Cortex of kidney (tissue), 1 donor: ENCODE data around the gene NCOA1.
"Not testable (repeated sequence)": the region's sequence is repeated elsewhere in the genome, so short reads cannot be mapped to it uniquely, and the experiment has no call there.

Experiments
- DNase-seq: peaks from one replicate; lab custom pipeline; 2025; lab: John Stamatoyannopoulos, UW

Gene NCOA1

DNA sequence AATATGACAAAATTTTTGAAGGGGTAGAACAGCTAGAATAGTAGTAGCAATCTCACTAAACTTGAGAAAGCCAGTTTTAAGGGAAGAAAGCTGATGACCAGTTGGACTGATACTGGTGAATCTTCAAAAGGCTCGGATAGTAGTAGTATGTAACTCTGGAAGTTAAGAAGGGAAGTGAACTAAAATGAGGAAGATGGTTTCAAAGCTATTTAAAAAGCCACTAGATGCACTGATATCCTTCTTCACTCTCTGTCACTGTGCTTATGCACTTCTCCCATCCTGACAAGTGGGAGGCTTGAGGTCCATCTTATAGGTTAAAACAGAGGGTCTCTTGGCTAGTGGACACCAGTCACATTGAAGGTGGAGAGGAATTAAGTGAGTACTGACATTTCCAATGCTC lies 141.1 kb downstream of the NCOA1 start:
- no peak for DNase-seq

DNA sequence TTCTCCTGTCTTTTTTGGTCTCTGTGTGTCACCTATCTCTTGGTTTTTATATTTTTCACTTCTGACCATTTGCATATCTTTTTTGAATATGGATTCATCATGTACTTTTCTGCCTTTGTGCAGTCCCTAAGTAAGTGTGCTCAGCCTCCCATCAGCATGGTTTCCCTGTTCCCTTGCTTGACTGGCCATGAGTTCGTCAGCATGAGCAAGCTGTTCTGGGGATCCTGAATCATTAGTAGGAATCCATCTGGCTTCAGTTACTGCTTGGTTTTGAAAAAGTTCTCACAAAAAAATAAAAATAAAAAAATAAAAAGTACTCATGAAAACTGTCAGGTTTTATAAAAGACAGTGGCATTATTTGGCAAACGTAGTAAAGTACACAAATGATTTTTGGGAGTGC lies 144.1 kb downstream of the NCOA1 start:
- no peak for DNase-seq

GRCh38 chr2:24638568-24638967 lies 147.5 kb downstream of the NCOA1 start:
- DNase-seq, result no peak

DNA sequence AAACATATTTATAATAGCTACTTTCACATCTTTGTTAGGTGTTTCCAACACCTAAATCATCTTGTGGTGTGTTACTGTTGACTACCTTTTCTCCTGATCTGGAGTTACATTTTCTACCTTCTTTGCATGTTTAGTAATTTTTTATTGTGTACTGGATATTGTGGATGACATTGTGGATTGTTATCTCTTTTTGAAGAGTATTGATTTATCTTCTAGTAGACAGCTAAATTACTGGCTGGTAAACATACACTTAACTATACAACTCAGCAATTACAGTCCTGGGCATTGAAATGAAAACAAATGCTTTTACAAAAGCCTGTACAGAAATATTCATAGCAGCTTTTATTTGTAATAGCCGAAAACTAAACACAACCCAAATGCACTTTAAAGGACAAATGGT lies 151.3 kb downstream of the NCOA1 start:
- DNase-seq, result no peak

DNA sequence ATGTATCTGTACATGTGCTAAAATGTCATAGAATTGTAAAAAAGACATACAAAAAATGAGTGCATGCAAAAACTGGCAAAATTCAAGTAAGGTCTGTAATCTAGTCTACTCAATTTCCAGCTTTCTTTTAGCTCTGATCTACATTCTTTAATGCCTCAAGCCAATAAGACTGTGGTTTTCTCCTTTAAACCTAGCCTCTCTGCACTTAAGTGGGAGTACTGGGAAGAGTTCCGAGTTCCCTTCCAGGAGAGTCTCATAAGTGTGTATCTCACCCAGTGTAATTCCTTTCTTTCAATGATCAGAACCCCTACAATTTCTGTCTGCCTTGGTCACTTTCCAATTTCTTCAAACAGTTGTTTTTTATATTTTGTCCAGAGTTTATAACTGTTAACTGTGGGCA lies 152.0 kb downstream of the NCOA1 start:
- no peak for DNase-seq

GRCh38 chr2:24644032-24644431 lies 153.0 kb downstream of the NCOA1 start:
- no peak for DNase-seq

DNA sequence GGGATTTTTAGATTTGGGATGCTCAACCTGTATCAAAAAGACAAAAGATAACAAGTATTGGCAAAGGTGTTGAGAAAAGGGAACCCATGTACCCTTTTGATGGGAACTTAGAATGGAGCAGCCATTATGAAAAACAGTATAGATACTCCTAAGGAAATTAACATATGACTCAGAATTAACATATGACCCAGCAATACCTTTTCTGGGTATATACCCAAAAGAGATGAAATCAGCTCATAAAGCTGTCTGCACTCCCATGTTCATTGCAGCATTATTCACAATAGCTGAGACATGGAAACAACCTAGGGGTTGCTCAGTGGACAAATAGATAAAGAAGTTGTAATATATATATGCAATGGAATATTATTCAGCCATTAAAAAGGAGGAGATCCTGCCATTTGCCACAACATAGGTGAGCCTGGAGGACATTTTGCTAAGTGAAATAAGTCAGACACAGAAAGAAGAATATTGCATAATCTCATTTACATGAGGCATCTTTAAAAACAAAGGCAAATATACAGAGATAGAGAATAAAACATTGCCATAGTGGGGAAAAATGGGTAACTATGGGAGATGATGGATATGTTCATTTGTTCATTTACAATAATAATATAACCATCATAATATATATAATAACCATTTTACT lies 160.1 kb downstream of the NCOA1 start:
- DNase-seq, result no peak

- DNase-seq, result no peak
Measured at GRCh38 chr2:24651643-24652003, 160.6 kb downstream of the NCOA1 start.

DNA sequence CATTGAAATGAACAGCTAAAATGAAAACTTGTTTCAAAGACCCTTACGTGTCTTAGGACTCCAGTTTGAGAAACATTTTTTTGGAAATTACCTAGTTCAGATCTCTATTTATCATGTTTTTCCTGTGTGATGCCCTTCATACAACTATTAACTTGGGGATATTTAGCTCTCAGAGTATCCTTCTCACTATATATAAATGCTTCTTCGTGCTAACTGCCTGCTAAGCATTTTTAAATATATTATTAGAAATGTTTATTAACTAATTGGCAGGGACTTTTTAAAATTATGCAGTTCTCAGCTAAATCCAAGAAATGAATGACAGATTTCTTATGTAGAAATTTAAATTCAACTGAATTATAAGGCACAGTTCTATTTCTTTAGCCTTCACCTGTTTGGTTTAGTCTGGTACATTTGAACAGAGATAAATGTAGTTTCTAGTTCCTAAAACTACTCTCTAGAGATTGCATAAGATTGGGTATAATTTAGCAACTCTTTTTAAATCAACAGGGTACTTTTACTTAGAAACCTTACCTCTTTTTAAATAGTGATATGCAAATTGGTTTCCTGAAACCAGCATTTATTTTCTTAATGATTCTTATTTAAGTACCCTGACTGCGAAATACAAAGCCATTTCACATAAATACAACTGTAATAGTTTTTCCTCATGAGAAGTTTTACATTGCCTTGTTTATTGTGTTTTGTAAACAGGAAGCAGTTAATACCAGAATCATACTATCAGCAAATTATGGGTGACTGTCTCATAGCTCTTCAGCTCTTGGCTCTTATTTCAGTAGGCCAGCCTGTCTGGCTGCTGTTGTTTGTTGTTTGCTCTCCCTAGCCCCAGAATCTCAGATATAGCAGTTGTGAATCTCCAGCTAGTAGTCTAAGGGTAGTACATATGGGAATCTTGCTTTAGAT lies 161.5 kb downstream of the NCOA1 start:
- no peak for DNase-seq

DNA sequence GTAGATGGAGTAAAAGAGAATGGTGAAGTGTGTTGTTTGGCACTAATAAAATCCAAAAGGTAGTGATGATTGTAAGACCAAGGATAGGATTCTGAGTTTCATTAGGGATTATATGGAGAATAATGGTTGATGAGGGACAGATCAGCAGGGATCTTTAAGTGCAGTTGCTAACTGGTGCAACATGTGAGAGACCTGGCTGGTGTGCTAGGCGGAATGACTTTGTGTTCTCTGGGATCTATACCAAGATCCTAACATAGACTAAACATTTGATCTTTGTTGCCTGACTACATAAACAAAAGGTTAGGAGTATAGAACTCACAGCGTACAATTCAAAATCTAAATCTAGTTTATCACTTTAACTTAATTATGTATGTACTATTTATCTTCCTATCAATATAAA lies 166.8 kb downstream of the NCOA1 start:
- no peak for DNase-seq

DNA sequence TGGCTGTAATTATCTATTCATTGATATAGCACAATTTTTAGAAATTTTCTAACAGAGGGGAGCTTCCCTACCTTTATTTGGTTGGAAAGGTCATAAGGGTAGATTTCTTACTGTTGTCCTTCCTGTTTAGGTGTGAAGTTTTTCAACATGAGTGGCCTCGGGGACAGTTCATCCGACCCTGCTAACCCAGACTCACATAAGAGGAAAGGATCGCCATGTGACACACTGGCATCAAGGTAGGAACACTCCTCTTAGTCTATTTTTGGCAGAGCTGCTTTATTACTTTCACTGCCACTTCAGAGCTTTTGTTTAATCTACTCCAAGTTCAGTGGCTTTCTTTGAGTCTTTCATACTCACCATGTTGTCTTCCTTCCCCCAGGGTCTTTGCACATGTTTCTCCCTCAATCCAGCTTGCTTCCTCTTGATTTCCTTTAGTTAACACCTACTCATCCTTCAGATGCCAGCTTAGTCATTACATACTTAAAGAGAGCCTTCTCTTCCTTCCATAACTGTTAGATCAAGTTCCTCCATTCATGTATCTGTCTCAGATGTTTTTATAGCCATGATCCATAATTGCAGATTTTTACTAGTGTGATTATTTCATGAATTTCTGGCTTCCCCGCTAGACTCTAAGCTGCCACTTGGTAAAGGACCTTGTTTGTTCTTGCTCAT lies 167.6 kb downstream of the NCOA1 start:
- no peak for DNase-seq

DNA sequence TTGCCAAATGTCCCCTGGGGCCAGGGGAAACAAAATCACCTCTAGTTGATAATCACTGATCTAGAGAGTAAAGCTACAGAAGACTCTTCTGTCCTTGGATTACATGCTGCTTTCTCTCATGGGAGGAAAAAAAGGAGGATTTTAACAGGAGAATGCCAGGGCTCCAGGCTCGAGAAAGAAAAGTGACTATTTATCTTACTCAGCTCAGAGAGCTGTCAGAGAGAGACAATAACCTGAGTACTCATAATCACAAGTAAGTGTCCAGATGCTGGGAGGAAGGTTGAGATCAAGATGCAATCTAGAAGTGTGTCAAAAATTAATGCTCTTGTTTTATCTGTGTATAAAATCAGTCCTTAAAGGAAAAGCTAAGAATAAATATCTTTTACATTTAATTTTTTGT lies 168.8 kb downstream of the NCOA1 start:
- DNase-seq, result no peak

DNA sequence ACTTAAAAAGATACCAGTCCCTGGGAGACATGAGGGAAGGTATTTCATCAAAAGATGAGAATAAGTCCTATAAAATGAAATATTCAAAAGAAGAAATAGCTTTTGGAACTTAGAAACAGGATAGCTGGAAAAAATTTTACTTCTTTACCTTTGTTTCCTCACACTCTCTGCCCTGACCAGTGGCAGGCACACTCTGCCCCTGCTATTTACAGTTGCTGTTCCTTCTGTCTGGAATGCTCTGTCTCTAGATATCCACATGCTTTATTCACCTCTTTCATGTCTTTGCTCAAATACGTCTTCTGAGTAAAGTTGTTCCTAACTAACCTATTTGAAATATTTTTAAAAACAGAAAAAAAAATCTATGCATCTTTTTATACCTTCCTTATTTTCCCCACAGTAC lies 176.5 kb downstream of the NCOA1 start:
- DNase-seq, result no peak

DNA sequence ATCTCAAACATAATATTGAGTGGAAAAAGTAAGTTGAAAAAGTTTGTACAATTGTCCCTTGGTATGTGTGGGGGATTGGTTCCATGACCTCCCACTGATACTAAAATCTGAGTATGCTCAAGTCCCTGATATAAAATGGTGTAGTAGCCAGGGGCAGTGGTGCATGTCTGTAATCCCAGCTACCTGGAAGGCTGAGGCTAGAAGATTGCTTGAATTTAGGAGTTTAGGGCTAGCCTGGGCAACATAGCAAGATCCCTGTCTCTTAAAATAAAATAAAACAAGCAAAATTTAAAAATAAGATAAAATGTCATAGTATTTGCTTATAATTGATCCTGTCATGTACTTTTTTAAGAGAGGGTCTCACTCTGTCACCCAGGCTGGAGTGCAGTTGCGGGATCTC lies 180.2 kb downstream of the NCOA1 start:
- no peak for DNase-seq

DNA sequence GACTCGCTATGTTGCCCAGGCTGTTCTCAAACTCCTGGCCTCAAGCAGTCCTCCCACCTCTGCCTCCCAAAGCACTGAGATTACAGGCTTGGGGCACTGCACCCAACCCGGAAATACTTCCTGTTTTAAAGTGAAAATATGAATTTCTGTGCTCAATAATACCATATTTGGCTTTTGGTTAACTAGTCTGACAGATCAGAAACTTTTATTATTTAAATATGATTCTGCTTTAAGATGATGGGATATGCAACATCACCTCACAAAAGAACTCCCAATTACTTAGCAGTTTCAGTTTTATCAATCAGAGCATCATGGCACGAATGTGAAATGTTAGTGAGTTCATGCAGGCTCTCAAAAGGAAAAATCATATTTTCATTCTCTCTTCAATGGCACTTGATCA lies 181.5 kb downstream of the NCOA1 start:
- DNase-seq, result no peak

DNA sequence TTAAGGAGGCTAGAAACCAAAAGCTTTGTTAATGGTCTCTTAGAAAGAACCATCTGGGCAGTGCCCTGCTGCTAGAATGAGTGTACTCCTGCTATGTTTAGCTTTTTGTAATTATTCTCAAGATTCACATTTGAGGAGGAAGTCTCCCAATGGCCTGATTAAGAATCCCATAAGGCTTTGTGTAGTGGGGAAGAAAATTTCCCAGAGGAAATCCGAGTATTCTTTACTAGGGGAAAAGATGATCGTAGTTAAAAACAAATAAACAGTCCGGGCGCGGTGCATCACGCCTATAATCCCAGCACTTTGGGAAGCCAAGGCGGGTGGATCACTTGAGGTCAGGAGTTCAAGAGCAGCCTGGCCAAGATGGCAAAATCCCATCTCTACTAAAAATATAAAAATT lies 184.3 kb downstream of the NCOA1 start:
- no peak for DNase-seq

GRCh38 chr2:24676493-24676892 lies 185.4 kb downstream of the NCOA1 start:
- DNase-seq, result no peak

- not testable (repeated sequence) for DNase-seq
Measured at GRCh38 chr2:24678066-24678465, 187.0 kb downstream of the NCOA1 start.

DNA sequence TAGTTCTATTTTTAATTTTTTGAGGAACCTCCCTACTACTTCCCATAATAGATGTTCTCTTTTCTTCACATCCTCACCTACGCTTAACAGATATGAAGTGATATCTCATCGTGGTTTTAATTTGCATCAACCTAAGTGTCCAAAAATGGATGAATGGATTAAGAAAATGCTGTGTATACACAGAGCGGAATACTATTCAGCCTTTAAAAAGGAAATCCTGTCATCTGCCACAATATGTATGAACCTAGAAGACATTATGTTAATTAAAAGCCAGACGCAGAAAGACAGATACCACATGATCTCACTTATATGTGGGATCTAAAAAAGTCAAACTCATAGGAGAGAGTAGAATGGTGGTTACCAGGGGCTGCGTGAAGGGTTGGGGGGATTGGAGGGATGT lies 189.1 kb downstream of the NCOA1 start:
- DNase-seq, result no peak

GRCh38 chr2:24682304-24682703 lies 191.2 kb downstream of the NCOA1 start:
- DNase-seq, result no peak

GRCh38 chr2:24683408-24683807 lies 192.4 kb downstream of the NCOA1 start:
- DNase-seq, result no peak

DNA sequence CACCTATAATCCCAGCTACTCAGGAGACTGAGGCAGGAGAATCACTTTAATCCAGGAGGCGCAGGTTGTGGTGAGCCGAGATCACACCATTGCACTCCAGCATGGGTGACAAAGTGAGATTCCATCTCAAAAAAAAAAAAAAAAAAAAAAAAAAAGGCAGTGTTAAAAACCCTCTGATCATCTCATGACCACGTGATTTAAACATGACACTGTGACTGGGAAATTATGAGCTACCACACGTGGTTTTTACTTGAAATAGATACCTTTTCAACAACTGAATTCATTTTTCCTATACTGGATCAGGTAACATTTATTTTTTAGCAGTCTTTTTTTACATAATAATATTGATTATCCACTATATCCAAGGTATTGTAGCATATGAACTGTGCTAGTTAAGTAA lies 199.5 kb downstream of the NCOA1 start:
- no peak for DNase-seq

DNA sequence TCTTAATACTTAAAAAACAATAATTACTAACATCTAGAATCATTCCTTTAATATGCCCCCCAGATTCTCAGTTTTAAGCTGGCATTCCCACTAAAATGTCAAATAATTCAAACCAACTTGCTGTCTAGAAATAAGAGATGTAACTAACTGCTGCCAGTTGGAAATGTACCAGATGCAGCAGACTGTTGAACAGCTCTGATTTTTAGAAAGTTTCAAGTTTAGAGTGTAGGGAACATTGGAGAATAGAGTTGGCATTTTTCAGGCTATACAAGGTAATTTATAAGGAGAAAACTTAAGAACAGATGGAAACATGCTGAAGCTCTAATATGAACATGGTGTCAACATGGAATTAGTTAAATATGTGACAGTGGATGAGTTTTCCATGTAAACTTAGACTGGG lies 200.8 kb downstream of the NCOA1 start:
- no peak for DNase-seq
